HEK293T (cell line): ENCODE measurements around the gene ANKFY1.

Experiments used
- CTCF ChIA-PET: fragments of 350-600 bp; formaldehyde crosslinking; extraction: SDS; loops from one replicate; lab custom pipeline; 2021; ENCODE audit warnings: antibody characterized with exemption, inconsistent platforms; lab: Yijun Ruan, JAX
- POLR2A ChIA-PET: fragments of 350-600 bp; formaldehyde crosslinking; extraction: SDS; loops from one replicate; lab custom pipeline; 2020; ENCODE audit warnings: antibody characterized with exemption, inconsistent platforms; lab: Yijun Ruan, JAX
- DNase-seq: peaks from one replicate; pipeline ENCODE4 v3.0.0; 2012; ENCODE audit warnings: mixed read lengths; ENCODE audit errors: extremely low spot score
- ARNT ChIP-seq: fragments of 450-650 bp; IDR thresholded peaks from 2 replicates; pipeline ENCODE4 v1.6.1; 2017; ENCODE audit warnings: mild to moderate bottlenecking
- BHLHE40 ChIP-seq: fragments of 450-650 bp; IDR thresholded peaks from 2 replicates; pipeline ENCODE4 v1.6.1; 2016; ENCODE audit warnings: mild to moderate bottlenecking, moderate library complexity, borderline replicate concordance
- CTBP1 ChIP-seq: fragments of 450-650 bp; IDR thresholded peaks from 2 replicates; pipeline ENCODE4 v1.6.1; 2016; ENCODE audit warnings: borderline replicate concordance
- ELF4 ChIP-seq: fragments of 450-650 bp; IDR thresholded peaks from 2 replicates; pipeline ENCODE4 v1.6.1; 2017; ENCODE audit warnings: antibody characterized with exemption
- FOXA1 ChIP-seq: fragments of 450-650 bp; IDR thresholded peaks from 2 replicates; pipeline ENCODE4 v1.6.1; 2016; ENCODE audit warnings: mild to moderate bottlenecking
- FOXK2 ChIP-seq: fragments of 450-650 bp; IDR thresholded peaks from 2 replicates; pipeline ENCODE4 v1.6.1; 2016; ENCODE audit warnings: mild to moderate bottlenecking
- FOXM1 ChIP-seq: fragments of 450-650 bp; IDR thresholded peaks from 2 replicates; pipeline ENCODE4 v1.6.1; 2017; ENCODE audit warnings: mild to moderate bottlenecking, borderline replicate concordance
- HDGF ChIP-seq: fragments of 450-650 bp; IDR thresholded peaks from 2 replicates; pipeline ENCODE4 v1.6.1; 2017; ENCODE audit warnings: antibody characterized with exemption, borderline replicate concordance
- L3MBTL2 ChIP-seq: fragments of 450-650 bp; conservative IDR thresholded peaks from 2 replicates; pipeline ENCODE4 v1.6.1; 2016; ENCODE audit warnings: mild to moderate bottlenecking
- LEF1 ChIP-seq: fragments of 450-650 bp; IDR thresholded peaks from 2 replicates; pipeline ENCODE4 v1.6.1; 2017; ENCODE audit warnings: mild to moderate bottlenecking, borderline replicate concordance
- NFRKB ChIP-seq: fragments of 450-650 bp; IDR thresholded peaks from 2 replicates; pipeline ENCODE4 v1.6.1; 2016; ENCODE audit warnings: mild to moderate bottlenecking, moderate library complexity
- SP1 ChIP-seq: fragments of 450-650 bp; IDR thresholded peaks from 2 replicates; pipeline ENCODE4 v1.6.1; 2017
- SUZ12 ChIP-seq: fragments of 450-650 bp; IDR thresholded peaks from 2 replicates; pipeline ENCODE4 v1.6.1; 2016; ENCODE audit warnings: mild to moderate bottlenecking
- TARDBP ChIP-seq: fragments of 450-650 bp; IDR thresholded peaks from 2 replicates; pipeline ENCODE4 v1.6.1; 2016
- ZNF384 ChIP-seq: fragments of 450-650 bp; IDR thresholded peaks from 2 replicates; pipeline ENCODE4 v1.6.1; 2016
- TF ChIP-seq, protein P1 (sequence below): fragments of 450-650 bp; IDR thresholded peaks from 2 replicates; pipeline ENCODE4 v1.6.1; 2016

Gene ANKFY1

DNA sequence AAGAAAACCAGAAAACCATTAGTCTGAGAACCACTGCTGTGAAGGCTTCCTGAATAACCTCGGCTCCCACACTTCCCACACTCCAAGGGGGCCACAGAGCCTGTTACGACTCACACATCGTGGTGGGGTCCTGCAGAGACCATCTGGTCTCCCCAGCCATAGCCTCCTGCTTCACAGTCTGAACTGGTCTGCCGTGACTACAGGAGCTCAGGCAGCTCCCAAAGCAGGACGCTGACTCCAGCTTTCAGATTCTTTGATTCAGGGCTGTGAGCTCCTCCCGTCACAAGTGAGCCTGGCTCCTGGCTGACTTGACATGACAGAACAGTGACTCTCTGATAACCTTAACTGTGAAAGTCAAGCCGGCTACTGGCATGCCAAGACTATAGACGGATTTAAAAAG is 83.0 kb downstream of the ANKFY1 start:
- TF ChIP-seq CTBP1 (no peak), L3MBTL2 (no peak), HDGF (no peak), ZNF384 (no peak), FOXM1 (no peak), FOXK2 (no peak), SP1 (no peak), LEF1 (no peak), NFRKB (no peak), SUZ12 (no peak), FOXA1 (no peak), ELF4 (no peak), TARDBP (no peak), ARNT (no peak), BHLHE40 (no peak)
- TF ChIP-seq, protein P1, sequence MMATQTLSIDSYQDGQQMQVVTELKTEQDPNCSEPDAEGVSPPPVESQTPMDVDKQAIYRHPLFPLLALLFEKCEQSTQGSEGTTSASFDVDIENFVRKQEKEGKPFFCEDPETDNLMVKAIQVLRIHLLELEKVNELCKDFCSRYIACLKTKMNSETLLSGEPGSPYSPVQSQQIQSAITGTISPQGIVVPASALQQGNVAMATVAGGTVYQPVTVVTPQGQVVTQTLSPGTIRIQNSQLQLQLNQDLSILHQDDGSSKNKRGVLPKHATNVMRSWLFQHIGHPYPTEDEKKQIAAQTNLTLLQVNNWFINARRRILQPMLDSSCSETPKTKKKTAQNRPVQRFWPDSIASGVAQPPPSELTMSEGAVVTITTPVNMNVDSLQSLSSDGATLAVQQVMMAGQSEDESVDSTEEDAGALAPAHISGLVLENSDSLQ, result no peak
- POLR2A ChIA-PET, result interaction anchor here (1.2 kb wide), 1 partner anchor 38 kb away, joined by 4 read pairs; the partner anchor contains the start of genes CYB5D2 and ZZEF1
- no peak for DNase-seq
- CTCF ChIA-PET, result interaction anchor here (0.6 kb wide), 1 partner anchor 227 kb away, joined by 3 read pairs; no protein-coding TSS in a partner anchor

DNA sequence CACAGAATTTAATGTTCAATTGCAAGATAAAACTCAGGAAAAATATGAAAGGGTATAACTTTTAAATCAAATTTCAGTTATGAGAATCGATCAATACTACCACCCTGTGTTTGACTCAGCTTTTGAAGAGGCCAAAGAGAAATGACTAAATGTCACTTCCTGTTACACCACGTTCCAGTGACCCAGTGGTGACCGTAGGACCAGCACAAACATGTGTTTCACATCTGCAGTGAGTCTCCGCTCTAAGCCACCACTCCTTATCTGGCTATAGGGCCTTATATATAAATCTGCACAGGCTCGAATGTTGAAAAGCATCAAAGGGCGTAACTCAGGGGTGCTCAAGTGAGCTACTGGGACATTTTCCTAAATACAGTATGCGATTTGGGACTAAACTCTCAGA is 84.7 kb downstream of the ANKFY1 start:
- DNase-seq, result no peak
- TF ChIP-seq BHLHE40, result no peak
- TF ChIP-seq L3MBTL2, result no peak
- no peak for TF ChIP-seq TARDBP
- TF ChIP-seq SUZ12, result no peak
- no peak for TF ChIP-seq ZNF384
- no peak for TF ChIP-seq CTBP1
- no peak for TF ChIP-seq LEF1
- no peak for TF ChIP-seq FOXM1
- TF ChIP-seq FOXK2, result no peak
- TF ChIP-seq, protein P1, result no peak
- TF ChIP-seq NFRKB, result no peak
- no peak for TF ChIP-seq ELF4
- TF ChIP-seq SP1, result no peak
- TF ChIP-seq ARNT, result no peak
- no peak for TF ChIP-seq FOXA1
- no peak for TF ChIP-seq HDGF
- POLR2A ChIA-PET, result interaction anchor here (1.3 kb wide), 1 partner anchor 35 kb away, joined by 3 read pairs; no protein-coding TSS in a partner anchor
- CTCF ChIA-PET, result no interaction called here

DNA sequence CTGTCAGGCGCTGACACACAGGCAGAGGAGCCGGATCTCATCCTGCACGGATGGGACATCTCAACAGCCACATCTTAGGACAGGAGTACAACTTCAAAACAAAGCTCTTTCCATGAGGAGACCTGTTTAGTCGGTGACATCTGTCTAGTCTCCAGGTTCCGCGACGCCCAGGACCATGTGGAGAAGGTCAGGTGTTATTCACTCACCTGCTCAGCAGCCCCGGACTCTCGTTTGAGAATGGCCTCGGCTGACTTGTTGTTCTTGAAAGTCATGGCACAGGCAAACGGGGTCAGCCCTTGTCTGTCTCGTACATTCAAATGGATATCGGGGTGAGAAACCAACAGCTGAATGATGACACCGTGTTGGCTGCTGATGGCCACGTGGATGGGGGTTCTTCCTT is 85.1 kb downstream of the ANKFY1 start:
- TF ChIP-seq ELF4 (no peak), SUZ12 (no peak), HDGF (no peak), SP1 (no peak), LEF1 (no peak), FOXK2 (no peak), TARDBP (no peak), CTBP1 (no peak), NFRKB (no peak), L3MBTL2 (no peak), FOXA1 (no peak), FOXM1 (no peak), ZNF384 (no peak), BHLHE40 (no peak), ARNT (no peak)
- TF ChIP-seq, protein P1, result no peak
- no peak for DNase-seq
- POLR2A ChIA-PET, result interaction anchor here (1.3 kb wide), 1 partner anchor 35 kb away, joined by 3 read pairs; no protein-coding TSS in a partner anchor
- CTCF ChIA-PET, result no interaction called here

DNA sequence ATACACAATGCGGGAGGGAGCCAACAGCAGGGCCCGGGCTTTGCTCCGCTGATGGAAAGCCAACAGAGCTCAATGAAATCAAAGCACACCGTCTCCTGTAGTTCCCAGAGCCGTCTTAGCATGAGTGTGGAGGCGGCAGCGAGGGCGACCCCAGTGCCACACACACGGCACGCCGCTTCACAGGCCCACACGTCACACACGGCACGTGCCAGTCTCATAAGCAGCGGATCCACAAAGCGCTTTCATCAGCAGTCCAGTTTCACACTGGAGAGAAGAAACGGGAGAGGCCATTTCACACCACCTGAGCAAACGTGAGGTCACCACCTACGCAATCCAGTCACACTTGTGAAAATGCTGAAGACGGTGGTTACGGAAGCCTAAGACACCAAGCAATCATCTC is 86.0 kb downstream of the ANKFY1 start:
- POLR2A ChIA-PET, result interaction anchor here (1.3 kb wide), 1 partner anchor 34 kb away, joined by 3 read pairs; no protein-coding TSS in a partner anchor
- TF ChIP-seq CTBP1 (no peak), BHLHE40 (no peak), SUZ12 (no peak), LEF1 (no peak), FOXM1 (no peak), L3MBTL2 (no peak), HDGF (no peak), FOXA1 (no peak), FOXK2 (no peak), NFRKB (no peak), ZNF384 (no peak), SP1 (no peak)
- CTCF ChIA-PET, result no interaction called here
- DNase-seq, result no peak

DNA sequence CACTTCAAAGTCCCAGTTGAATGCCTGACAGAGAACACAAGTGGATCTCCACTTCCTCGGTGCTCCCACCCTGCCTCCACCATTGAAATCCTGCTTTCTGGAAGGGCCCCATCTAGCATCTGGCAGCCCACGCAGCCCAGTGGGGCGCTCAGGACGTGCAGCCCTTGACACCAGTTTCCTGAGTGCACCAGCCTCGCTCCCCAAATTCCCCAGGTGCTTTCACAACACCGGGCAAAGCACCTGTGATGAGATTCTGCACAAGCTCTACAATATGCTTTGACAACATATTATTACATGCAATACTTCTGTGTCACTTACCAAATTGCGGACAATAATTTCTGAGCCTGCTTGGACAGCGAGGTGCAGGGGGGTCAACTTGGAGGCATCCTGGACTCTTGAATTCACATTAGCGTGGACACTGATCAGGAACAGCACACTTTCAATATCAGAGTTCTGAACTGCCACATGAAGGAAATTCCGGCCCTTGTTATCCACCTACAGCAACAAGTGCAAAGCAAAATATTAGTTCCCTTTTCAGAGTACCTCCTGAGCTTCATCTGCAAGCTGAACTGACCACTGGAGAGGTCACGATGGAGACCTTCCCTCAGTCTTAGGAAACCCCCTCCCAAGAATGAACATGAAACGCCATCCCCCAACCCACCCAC is 86.8 kb downstream of the ANKFY1 start:
- DNase-seq, result no peak
- TF ChIP-seq SP1 (no peak), FOXM1 (no peak), ARNT (no peak), BHLHE40 (no peak), SUZ12 (no peak), TARDBP (no peak), HDGF (no peak), ELF4 (no peak), CTBP1 (no peak), LEF1 (no peak), ZNF384 (no peak), NFRKB (no peak), FOXK2 (no peak), FOXA1 (no peak), L3MBTL2 (no peak)
- TF ChIP-seq, protein P1, result no peak
- ChIA-PET CTCF (no interaction called here), POLR2A (no interaction called here)
